DMS 273 treated with DMSO at 0.1 percent for 48 hours (cell line): Measurements from ENCODE around the gene SEBOX.

ENCODE experiments used
- DNase-seq: peaks from one replicate; lab custom pipeline; 2025; lab: John Stamatoyannopoulos, UW

Gene SEBOX

GRCh38 chr17:28368306-28368831, 3.4 kb upstream of the SEBOX start:
- DNase-seq = no peak

- no peak for DNase-seq
These were observed 2.8 kb upstream of the SEBOX start for GRCh38 chr17:28367641-28368305.

GRCh38 chr17:28366605-28367004, 1.6 kb upstream of the SEBOX start:
- no peak for DNase-seq

GRCh38 chr17:28365487-28365886, 488 bp upstream of the SEBOX start:
- DNase-seq = peak; percentile 29

- DNase-seq = no peak
These were observed 986 bp downstream of the SEBOX start for GRCh38 chr17:28363776-28364650.

GRCh38 chr17:28363186-28363585, 1.8 kb downstream of the SEBOX start:
- no peak for DNase-seq

GRCh38 chr17:28357901-28358197, 7.2 kb downstream of the SEBOX start:
- DNase-seq = no peak

- peak; percentile 84 for DNase-seq
These were observed 7.7 kb downstream of the SEBOX start, which contains the start of gene POLDIP2 for GRCh38 chr17:28357061-28357900. TSS of gene POLDIP2 (minus strand) at chr17:28357527. CDS start at chr17:28357448, 79 bp downstream.

- no peak for DNase-seq
These were observed 14.7 kb downstream of the SEBOX start for GRCh38 chr17:28350271-28350670.

GRCh38 chr17:28348979-28349378, 16.0 kb downstream of the SEBOX start:
- DNase-seq = no peak

- no peak for DNase-seq
These were observed 17.6 kb downstream of the SEBOX start for GRCh38 chr17:28347261-28347891.

GRCh38 chr17:28346746-28347246, 18.2 kb downstream of the SEBOX start:
- no peak for DNase-seq

GRCh38 chr17:28346199-28346580, 18.8 kb downstream of the SEBOX start:
- no peak for DNase-seq

GRCh38 chr17:28345419-28346198, 19.4 kb downstream of the SEBOX start:
- DNase-seq = no peak

- DNase-seq = no peak
These were observed 20.5 kb downstream of the SEBOX start for GRCh38 chr17:28344435-28344901.

- no peak for DNase-seq
These were observed 21.0 kb downstream of the SEBOX start for GRCh38 chr17:28344011-28344410.

GRCh38 chr17:28343491-28343932, 21.5 kb downstream of the SEBOX start:
- no peak for DNase-seq

- DNase-seq = no peak
These were observed 22.7 kb downstream of the SEBOX start for GRCh38 chr17:28342313-28342712.

- no peak for DNase-seq
These were observed 23.5 kb downstream of the SEBOX start for GRCh38 chr17:28341516-28341915.

GRCh38 chr17:28340374-28340773, 24.6 kb downstream of the SEBOX start:
- no peak for DNase-seq

GRCh38 chr17:28339431-28339830, 25.6 kb downstream of the SEBOX start:
- no peak for DNase-seq
